LHCN-M2 (cell line): ENCODE measurements around the gene MEGF8. TPM values are rescaled to one million over a fixed set of nuclear protein-coding genes. Genes with fewer than 3 reads are reported as not detected.
"Not testable (repeated sequence)": the region's sequence is repeated elsewhere in the genome, so short reads cannot be mapped to it uniquely, and the experiment has no call there.

Experiments used
- DNase-seq: peaks from one replicate; pipeline ENCODE4 v3.0.0-alpha.2; 2012; ENCODE audit warnings: low read depth
- total RNA-seq: library from RNA; depleted of rRNA; stranded (reverse); fragments of >200 nt; gene quantifications from 2 replicates; pipeline ENCODE4 v1.2.3, GENCODE V29; 2014

The MEGF8 gene
- total RNA-seq, 1 experiment from 2014 or later, result 19.6 TPM

GRCh38 chr19:42328854-42329253 lies 3.4 kb downstream of the MEGF8 start:
- no peak for DNase-seq

- no peak for DNase-seq
Observed at GRCh38 chr19:42330241-42330711, 4.8 kb downstream of the MEGF8 start.

- DNase-seq, result not testable (repeated sequence)
Observed at GRCh38 chr19:42331333-42331732, 5.9 kb downstream of the MEGF8 start.

GRCh38 chr19:42332059-42332458 lies 6.6 kb downstream of the MEGF8 start:
- DNase-seq, result no peak

- DNase-seq, result no peak
Observed at GRCh38 chr19:42333018-42333417, 7.6 kb downstream of the MEGF8 start.

GRCh38 chr19:42333975-42334696 lies 8.7 kb downstream of the MEGF8 start:
- DNase-seq, result no peak

- no peak for DNase-seq
Observed at GRCh38 chr19:42334697-42335373, 9.4 kb downstream of the MEGF8 start.

- no peak for DNase-seq
Observed at GRCh38 chr19:42335374-42335936, 10.0 kb downstream of the MEGF8 start.

- no peak for DNase-seq
Observed at GRCh38 chr19:42335971-42336370, 10.5 kb downstream of the MEGF8 start.

- not testable (repeated sequence) for DNase-seq
Observed at GRCh38 chr19:42339126-42339860, 13.9 kb downstream of the MEGF8 start.

- not testable (repeated sequence) for DNase-seq
Observed at GRCh38 chr19:42339922-42340321, 14.5 kb downstream of the MEGF8 start.

- DNase-seq, result no peak
Observed at GRCh38 chr19:42343344-42344110, 18.1 kb downstream of the MEGF8 start.

- DNase-seq, result no peak
Observed at GRCh38 chr19:42344336-42344893, 19.0 kb downstream of the MEGF8 start.

GRCh38 chr19:42345191-42345812 lies 19.9 kb downstream of the MEGF8 start:
- peak; percentile 48 for DNase-seq

- DNase-seq, result no peak
Observed at GRCh38 chr19:42348211-42348610, 22.8 kb downstream of the MEGF8 start.

- DNase-seq, result no peak
Observed at GRCh38 chr19:42349378-42350107, 24.1 kb downstream of the MEGF8 start.

GRCh38 chr19:42350417-42350816 lies 25.0 kb downstream of the MEGF8 start:
- DNase-seq, result no peak

GRCh38 chr19:42351079-42351735 lies 25.8 kb downstream of the MEGF8 start:
- no peak for DNase-seq
